ACC112 (cell line): ENCODE data around the gene ACTRT2.

Source experiments
- H2AFZ ChIP-seq: fragments of 200-600 bp; sonication (generic); one replicate; pipeline ENCODE4 v1.6.0; 2017; ENCODE audit warnings: antibody characterized with exemption, low read length; ENCODE audit not compliant: unreplicated experiment
- H3K27ac ChIP-seq: fragments of 200-600 bp; sonication (generic); 2 replicates; pipeline ENCODE4 v1.5.1; 2014; ENCODE audit warnings: low read depth, mild to moderate bottlenecking, antibody characterized with exemption, low read length, moderate library complexity
- H3K27me3 ChIP-seq: fragments of 200-600 bp; sonication (generic); 2 replicates; pipeline ENCODE4 v1.6.1; 2014; ENCODE audit warnings: mild to moderate bottlenecking, antibody characterized with exemption, low read length, moderate library complexity, mixed read lengths; ENCODE audit not compliant: insufficient read depth
- H3K36me3 ChIP-seq: fragments of 200-600 bp; sonication (generic); 2 replicates; pipeline ENCODE4 v1.6.1; 2016; ENCODE audit warnings: mild to moderate bottlenecking, antibody characterized with exemption, low read length, moderate library complexity, mixed read lengths; ENCODE audit not compliant: insufficient read depth
- H3K4me1 ChIP-seq: fragments of 200-600 bp; sonication (generic); one replicate; pipeline ENCODE4 v1.6.1; 2016; ENCODE audit warnings: low read length, mixed read lengths; ENCODE audit not compliant: insufficient read depth, unreplicated experiment, control insufficient read depth
- H3K4me3 ChIP-seq: fragments of 200-600 bp; sonication (generic); 2 replicates; pipeline ENCODE4 v1.5.1; 2014; ENCODE audit warnings: mild to moderate bottlenecking, low read depth, low read length
- H3K79me2 ChIP-seq: fragments of 200-600 bp; sonication (generic); one replicate; pipeline ENCODE4 v1.6.0; 2016; ENCODE audit warnings: low read length; ENCODE audit not compliant: control insufficient read depth, unreplicated experiment, insufficient read depth

Gene ACTRT2

DNA sequence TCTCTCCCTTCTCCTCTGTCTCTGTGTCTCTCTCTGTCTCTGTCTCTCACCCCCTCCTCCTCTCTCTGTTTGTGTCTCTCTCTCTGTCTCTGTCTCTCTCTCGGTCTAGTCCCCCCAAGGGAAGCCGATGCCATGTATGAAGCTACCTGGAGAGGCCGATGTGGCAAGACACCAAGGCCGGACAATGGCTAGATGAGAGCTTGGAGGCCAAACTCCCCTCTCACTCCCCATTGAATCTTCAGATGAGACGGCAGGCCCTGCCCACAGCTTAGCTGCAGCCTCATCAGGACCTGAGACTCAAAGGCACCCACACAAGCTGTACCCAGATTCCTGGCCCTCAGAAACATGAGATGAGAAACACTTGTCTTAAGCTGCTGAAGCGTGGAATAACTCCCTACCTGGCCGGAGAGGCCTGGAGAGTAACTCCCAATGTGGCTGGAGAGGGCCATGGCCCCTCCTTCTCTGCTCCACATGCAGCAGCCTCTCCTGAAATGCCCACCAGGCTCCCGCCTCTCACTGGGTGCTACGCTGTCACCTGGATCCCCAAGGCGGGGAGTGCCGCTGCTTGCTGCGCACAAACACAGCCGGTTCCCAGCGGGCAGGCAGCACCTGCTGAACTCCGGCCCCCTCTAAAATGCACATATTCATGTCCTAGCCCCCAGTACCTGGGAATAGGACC is 7.8 kb upstream of the ACTRT2 start:
- Histone ChIP-seq H3K79me2 (no peaks in the 10 kb centered on the region), H3K27ac (no peak overlapping the region), H2AFZ (no peak overlapping the region), H3K36me3 (no peaks in the 10 kb centered on the region), H3K4me1 (no peaks in the 10 kb centered on the region), H3K4me3 (no peak overlapping the region), H3K27me3 (no peaks in the 10 kb centered on the region)

DNA sequence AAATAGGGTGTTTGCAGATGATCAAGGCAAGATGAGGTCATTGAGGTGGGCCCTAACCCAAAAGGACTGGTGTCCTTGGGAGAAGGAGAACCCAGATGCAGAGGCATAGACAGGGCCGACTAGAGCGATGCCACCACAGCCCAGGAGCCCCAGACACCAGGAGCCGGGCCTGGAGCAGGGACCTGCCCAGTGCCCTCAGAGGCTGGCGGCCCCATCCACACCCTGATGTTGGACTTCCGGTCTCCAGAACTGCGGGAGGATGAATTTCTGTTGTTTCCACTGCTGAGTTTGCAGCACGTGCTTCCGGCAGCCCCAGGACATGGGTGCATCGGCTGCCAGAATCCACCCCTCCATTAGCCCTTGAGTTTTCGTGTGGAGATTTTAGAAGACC is 7.2 kb upstream of the ACTRT2 start:
- no peak overlapping the region for H3K27ac ChIP-seq
- no peak overlapping the region for H3K4me3 ChIP-seq
- no peaks in the 10 kb centered on the region for H3K4me1 ChIP-seq
- no peaks in the 10 kb centered on the region for H3K79me2 ChIP-seq
- H2AFZ ChIP-seq: no peak overlapping the region
- H3K27me3 ChIP-seq: no peaks in the 10 kb centered on the region
- H3K36me3 ChIP-seq: no peaks in the 10 kb centered on the region

DNA sequence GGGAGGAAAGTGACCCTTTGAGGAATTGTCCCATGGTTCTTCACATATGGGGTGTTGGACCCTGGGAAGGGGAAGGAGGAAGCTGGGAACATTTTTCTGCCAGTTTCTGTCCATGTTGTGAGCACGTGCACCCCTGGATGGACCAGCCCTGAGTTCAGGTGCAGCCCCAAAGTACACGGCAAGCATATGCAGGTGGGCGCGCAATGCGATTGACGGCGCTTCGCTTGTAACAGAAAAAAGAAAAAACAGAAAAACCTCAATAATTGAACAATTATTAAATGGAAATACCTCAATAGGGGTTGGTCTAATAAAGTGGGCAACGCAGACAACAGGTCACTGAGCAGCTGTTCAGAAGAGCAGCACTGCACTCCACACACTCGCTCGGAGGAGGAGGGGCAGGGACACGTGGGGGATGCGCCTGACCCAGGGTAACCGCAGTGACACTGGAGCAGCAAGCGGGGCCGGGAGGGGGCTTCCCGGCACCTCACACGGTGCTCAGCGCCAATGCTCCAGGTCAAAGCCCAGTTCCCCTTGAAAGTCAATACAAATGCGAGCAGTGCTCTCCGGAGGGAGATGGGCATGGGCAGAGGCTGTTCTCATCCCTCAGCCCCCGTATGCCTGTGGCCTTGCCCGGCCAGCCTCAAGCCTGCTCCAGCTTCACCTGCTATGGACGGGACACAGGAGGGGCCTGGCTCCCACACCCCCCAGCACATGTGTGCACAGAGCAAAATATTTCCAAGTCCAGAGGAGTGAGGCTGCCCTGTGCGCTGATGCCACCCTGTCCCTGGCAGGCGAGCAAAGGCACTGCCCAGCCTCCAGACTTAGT is 6.6 kb upstream of the ACTRT2 start:
- Histone ChIP-seq H3K79me2 (no peaks in the 10 kb centered on the region), H3K4me1 (no peaks in the 10 kb centered on the region), H3K36me3 (no peaks in the 10 kb centered on the region), H3K4me3 (no peak overlapping the region), H3K27ac (no peak overlapping the region), H3K27me3 (no peaks in the 10 kb centered on the region), H2AFZ (no peak overlapping the region)

DNA sequence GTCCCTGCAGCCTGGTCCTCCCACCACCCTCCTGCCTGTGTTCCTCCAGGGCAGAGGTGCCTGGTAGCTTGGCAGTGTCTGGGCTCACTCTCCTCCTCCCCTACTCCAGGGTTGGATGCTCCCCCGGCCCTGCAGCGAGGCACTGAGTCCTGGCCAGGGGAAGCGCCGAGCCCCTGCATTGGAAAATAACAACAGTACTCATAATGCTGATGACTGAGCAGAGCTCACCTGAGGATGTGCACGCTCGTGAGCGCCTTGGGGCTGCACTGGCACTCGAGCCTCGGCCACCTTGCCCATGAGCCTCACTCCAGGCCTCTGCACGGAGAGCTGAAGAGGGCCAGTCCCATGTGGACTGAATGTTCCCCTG is 6.0 kb upstream of the ACTRT2 start:
- Histone ChIP-seq H2AFZ (no peak overlapping the region), H3K27me3 (no peaks in the 10 kb centered on the region), H3K27ac (no peak overlapping the region)

DNA sequence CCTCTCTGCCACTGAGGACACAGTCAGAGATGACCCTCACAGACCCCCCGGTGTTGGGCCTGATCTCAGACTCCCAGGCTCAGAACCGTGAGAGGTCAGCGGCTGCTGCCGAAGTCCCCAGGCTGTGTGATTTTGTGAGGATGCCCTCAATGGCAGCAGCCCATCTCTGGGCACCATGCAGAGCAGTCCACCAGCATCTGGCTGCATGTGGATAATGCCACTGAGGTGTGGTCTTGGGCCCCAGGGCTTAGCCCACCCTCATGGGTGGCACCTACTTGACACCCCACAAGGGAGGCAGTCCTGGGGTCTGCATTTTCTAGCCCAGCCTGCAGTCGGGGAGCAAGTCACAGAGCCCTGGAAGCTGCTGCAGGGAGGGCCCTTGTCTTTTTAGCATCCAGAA is 5.5 kb upstream of the ACTRT2 start:
- Histone ChIP-seq H3K36me3 (no peaks in the 10 kb centered on the region), H3K79me2 (no peaks in the 10 kb centered on the region), H3K4me3 (no peak overlapping the region), H3K4me1 (no peaks in the 10 kb centered on the region), H2AFZ (no peak overlapping the region), H3K27me3 (no peaks in the 10 kb centered on the region), H3K27ac (no peak overlapping the region)

More for the DNA sequence above, 6.0 kb upstream of the ACTRT2 start:
- Histone ChIP-seq H3K4me1 (no peaks in the 10 kb centered on the region), H3K79me2 (no peaks in the 10 kb centered on the region), H3K36me3 (no peaks in the 10 kb centered on the region), H3K4me3 (no peak overlapping the region)

DNA sequence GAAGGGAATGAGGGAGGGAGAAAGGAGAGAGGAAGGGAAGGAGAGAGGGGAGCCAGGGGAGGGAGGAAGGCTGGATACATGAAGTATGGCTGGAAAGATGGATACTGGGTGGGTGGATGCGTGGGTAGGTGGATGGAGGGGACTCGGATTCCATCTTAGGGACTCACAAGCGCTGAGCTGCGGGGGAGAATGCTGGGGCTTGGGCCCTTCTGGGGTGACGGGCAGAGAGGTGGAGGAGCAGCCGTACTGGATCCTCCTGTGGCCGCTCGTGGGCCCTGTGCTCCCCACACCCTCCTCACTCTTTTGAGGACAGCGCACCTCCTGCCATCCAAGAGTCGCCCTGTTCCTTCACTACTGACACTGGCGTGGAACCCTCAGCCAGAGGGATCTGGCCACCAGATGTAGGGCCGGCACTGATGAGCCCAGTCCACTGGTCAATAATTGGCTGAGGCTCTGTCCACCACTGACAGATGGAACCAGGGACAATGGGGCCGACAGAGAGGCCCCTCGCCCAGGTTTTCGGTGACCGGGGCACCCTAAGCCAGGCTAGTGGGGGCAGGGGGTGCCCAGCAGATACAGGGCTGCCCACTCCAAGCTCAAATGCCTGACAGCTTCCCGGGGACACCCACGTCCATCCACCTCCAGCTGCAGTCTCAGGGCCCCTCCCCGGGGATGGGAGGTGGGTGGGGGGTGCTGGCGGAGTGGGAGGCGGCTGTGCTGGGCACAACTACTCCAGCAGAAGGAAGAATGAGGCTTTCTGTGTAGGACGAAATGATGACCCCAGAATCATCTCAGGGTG is 4.4 kb upstream of the ACTRT2 start:
- no peak overlapping the region for H3K4me3 ChIP-seq
- no peak overlapping the region for H3K27ac ChIP-seq
- H3K36me3 ChIP-seq: no peaks in the 10 kb centered on the region
- H2AFZ ChIP-seq: no peak overlapping the region
- H3K27me3 ChIP-seq: no peaks in the 10 kb centered on the region
- H3K79me2 ChIP-seq: no peaks in the 10 kb centered on the region
- no peaks in the 10 kb centered on the region for H3K4me1 ChIP-seq

DNA sequence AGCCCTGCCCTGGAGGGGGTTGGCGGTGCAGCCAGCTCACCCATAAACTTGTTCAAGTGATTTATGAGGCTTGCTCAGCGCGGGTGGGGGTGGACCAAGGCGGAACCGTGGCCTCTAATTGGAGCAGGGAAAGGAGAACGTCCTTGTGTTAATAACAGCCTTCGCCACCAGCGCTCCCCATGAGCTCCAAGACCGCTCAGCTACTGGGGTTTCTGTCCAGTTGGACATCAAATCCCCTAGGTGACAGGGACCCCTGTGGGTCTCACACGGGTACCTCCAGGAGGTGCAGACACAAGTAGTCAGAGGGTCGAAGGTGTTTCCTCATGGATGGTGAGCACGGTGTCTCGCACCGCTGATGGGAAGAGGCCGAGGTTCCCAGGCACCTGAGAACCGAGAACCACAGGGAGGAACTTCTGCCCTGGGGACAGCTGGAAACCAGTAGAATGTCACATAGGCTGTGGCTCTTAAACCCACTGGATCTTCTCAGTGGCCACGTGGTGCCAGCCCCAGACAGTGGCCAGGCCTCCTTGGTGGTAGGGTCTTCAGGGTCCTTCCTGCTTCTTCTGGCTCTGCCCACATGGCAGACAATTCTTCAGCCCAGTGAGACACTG is 3.7 kb upstream of the ACTRT2 start:
- no peaks in the 10 kb centered on the region for H3K27me3 ChIP-seq
- no peak overlapping the region for H2AFZ ChIP-seq
- no peaks in the 10 kb centered on the region for H3K4me1 ChIP-seq
- no peak overlapping the region for H3K4me3 ChIP-seq
- no peak overlapping the region for H3K27ac ChIP-seq
- H3K79me2 ChIP-seq: no peaks in the 10 kb centered on the region
- H3K36me3 ChIP-seq: no peaks in the 10 kb centered on the region

DNA sequence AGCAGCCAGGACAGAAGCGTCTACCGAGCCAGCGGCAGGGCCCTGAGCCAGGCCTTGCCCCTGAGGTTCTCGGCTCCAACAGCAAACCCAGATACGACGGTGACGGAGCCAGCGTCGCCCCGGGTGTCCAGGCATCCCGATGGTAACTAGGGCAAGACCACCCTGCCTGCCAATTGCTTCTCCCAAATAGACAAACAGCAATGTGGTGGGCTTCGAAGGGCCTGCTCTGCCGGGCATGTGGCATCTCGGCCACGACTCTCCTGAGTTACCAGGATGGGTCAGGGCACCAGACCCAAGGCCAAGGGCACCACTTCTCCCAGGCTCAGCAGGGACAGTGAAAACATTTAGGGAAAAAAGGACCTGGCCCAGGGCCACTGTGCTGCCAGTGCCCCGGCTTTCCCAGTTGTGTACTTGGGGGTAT is 3.2 kb upstream of the ACTRT2 start:
- Histone ChIP-seq H2AFZ (no peak overlapping the region), H3K4me1 (no peaks in the 10 kb centered on the region), H3K36me3 (no peaks in the 10 kb centered on the region), H3K79me2 (no peaks in the 10 kb centered on the region), H3K27me3 (no peaks in the 10 kb centered on the region), H3K4me3 (no peak overlapping the region), H3K27ac (no peak overlapping the region)

DNA sequence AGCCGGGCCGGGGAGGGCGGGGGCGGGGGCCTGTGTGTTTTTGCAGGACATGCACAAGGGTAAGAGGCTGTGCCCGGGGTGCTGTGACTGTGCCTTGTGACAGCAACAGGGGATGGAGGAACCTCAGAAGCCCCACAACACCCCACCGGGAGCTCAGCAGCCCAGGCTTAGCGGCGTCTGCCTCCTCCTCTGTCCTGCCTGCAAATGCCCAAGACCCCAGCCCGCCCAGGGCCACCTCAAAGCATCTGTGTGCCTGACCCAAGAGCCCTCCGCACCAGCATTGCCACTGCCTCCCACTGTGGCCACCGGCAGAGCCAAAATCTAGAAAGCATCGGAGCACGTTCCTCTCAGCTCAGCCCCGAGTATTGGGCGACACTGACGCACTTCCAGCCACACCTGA is 2.7 kb upstream of the ACTRT2 start:
- Histone ChIP-seq H3K4me1 (no peaks in the 10 kb centered on the region), H2AFZ (no peak overlapping the region), H3K27ac (no peak overlapping the region), H3K79me2 (no peaks in the 10 kb centered on the region), H3K4me3 (no peak overlapping the region), H3K27me3 (no peaks in the 10 kb centered on the region), H3K36me3 (no peaks in the 10 kb centered on the region)

DNA sequence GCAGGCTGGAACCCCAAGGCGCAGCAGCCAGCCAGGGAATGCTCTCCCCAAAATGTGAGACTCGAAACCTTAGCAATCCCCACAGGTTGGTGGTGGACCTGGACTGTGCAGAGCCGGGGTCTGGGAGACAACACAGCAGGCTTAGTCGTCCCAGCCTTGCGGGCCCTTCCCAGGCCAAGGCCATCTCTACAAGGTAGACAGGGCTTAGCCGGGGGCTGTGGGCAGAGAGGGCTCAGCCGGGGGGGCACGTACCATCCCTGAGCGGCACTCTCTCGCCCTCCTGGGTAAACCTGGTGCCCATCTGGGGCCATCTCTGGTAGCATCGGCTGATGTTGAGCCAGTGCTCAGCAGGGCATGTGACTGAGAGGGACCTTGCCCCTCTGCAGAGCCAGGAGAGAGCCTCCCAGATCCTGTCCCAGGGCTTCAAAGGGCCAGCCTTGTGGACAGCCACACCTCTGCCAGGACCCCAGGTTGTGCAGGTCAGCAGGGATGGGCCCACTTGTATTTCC is 2.2 kb upstream of the ACTRT2 start:
- Histone ChIP-seq H3K4me1 (no peaks in the 10 kb centered on the region), H3K27me3 (no peaks in the 10 kb centered on the region), H3K79me2 (no peaks in the 10 kb centered on the region)

More for the DNA sequence above, 2.2 kb upstream of the ACTRT2 start:
- no peak overlapping the region for H3K27ac ChIP-seq
- H3K4me3 ChIP-seq: no peak overlapping the region
- no peak overlapping the region for H2AFZ ChIP-seq
- no peaks in the 10 kb centered on the region for H3K36me3 ChIP-seq
